ENCODE data around the gene KLHL35.
A peak's percentile ranks its signal among the peaks of the same experiment; 100 is the strongest.

The KLHL35 gene

DNA sequence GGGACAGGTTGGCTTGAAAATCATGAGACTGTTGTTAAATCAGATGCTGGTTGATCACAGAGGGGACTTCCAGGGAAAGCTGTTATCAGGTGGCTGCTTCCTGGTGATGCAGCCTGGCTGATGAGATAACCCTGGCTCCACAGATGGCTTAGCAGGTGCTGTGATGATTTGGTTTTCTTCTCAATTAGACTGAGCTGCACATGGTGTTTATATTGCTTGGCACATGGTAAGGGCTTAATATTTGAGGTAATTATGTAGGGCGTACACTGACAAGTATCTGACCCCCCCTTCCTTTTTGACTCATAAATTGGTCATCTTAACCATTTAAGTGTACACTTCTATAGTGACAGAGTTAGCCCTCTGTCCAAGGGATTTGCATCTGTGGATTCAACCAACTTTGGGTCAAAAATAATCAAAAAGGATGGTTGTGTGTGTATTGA, 26.6 kb downstream of the KLHL35 start:
- Histone ChIP-seq H3K9ac (ENCODE audit: low read depth in 1 of 2, low read length in 2 of 2) (no peak overlapping the region), H3K4me1 (ENCODE audit: control insufficient read depth in 1 of 2, insufficient read depth in 2 of 2, low read length in 2 of 2) (peaks cover 16 to 18% of the 10 kb centered on the region in 2 donors), H3K27ac (ENCODE audit: low read depth, low read length) (no peak overlapping the region), H3K27me3 (ENCODE audit: control insufficient read depth in 1 of 2, insufficient read depth in 2 of 2, low read length in 2 of 2) (no peaks in the 10 kb centered on the region), H3K4me3 (ENCODE audit: low read depth in 1 of 2, low read length in 2 of 2) (no peak overlapping the region), H3K36me3 (ENCODE audit: control insufficient read depth in 1 of 2, insufficient read depth in 2 of 2, low read length in 2 of 2) (peaks cover 51 to 60% of the 10 kb centered on the region in 2 donors), H3K9me3 (ENCODE audit: control insufficient read depth in 1 of 2, low read length in 2 of 2) (no peaks in the 10 kb centered on the region)

DNA sequence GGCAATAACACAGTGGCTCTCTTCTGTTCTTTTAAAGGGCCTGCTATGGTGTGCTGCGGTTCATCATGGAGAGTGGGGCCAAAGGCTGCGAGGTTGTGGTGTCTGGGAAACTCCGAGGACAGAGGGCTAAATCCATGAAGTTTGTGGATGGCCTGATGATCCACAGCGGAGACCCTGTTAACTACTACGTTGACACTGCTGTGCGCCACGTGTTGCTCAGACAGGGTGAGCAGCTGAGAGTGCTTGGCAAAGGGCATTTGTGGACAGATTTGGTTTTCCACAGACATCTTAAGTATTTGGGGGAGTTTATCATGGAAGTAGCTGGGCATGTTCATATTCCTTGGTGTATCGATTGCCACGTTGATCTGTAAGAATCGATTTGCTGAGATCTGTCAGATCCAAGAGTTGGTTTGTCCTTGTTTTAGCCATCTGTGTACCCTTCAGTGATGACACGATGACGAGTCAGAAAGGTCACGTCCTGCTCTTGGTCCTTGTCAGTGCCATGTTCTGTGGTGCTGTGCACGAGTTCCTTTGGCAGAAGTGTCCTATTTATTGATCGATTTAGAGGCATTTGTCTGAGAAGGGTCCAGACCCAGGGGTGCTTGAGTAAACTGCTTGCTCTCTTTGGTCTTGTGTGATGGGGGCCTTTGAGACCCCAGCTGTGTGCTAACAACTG, 28.9 kb downstream of the KLHL35 start:
- Histone ChIP-seq H3K27me3 (ENCODE audit: control insufficient read depth in 1 of 2, insufficient read depth in 2 of 2, low read length in 2 of 2) (no peaks in the 10 kb centered on the region), H3K4me1 (ENCODE audit: control insufficient read depth in 1 of 2, insufficient read depth in 2 of 2, low read length in 2 of 2) (peaks cover 22 to 24% of the 10 kb centered on the region in 2 donors), H3K4me3 (ENCODE audit: low read depth in 1 of 2, low read length in 2 of 2) (no peak overlapping the region), H3K9me3 (ENCODE audit: control insufficient read depth in 1 of 2, low read length in 2 of 2) (no peaks in the 10 kb centered on the region), H3K27ac (ENCODE audit: low read depth, low read length) (no peak overlapping the region), H3K36me3 (ENCODE audit: control insufficient read depth in 1 of 2, insufficient read depth in 2 of 2, low read length in 2 of 2) (peaks cover 51 to 63% of the 10 kb centered on the region in 2 donors), H3K9ac (ENCODE audit: low read depth in 1 of 2, low read length in 2 of 2) (no peak overlapping the region)

DNA sequence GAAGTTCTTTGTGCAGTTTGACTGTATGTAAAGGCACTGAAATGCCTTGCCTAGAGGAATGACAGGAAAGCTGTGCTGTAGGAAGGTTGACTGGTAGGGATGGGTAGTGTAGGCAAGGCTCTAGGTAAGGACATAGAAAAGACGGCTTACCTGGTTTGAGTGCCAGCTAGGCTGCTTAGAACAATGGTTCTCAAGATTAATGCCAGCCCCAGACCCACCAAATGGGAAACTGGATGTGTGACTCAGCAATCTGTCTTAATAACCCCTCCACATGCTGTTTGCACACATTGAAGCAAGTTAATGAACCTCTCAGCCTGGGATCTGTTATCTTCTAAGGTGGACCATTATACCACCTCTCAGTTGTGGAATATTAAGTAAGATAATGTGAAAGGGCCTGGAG, 30.0 kb downstream of the KLHL35 start:
- peak overlapping the region in 1 of 2 donors; percentile 30 for H3K4me3 ChIP-seq (ENCODE audit: low read depth in 1 of 2, low read length in 2 of 2)
- H3K9ac ChIP-seq (ENCODE audit: low read depth in 1 of 2, low read length in 2 of 2), result no peak overlapping the region
- H3K4me1 ChIP-seq (ENCODE audit: control insufficient read depth in 1 of 2, insufficient read depth in 2 of 2, low read length in 2 of 2), result peaks cover 22 to 24% of the 10 kb centered on the region in 2 donors
- no peaks in the 10 kb centered on the region for H3K9me3 ChIP-seq (ENCODE audit: control insufficient read depth in 1 of 2, low read length in 2 of 2)
- no peak overlapping the region for H3K27ac ChIP-seq (ENCODE audit: low read depth, low read length)
- no peaks in the 10 kb centered on the region for H3K27me3 ChIP-seq (ENCODE audit: control insufficient read depth in 1 of 2, insufficient read depth in 2 of 2, low read length in 2 of 2)
- peaks cover 51 to 59% of the 10 kb centered on the region in 2 donors for H3K36me3 ChIP-seq (ENCODE audit: control insufficient read depth in 1 of 2, insufficient read depth in 2 of 2, low read length in 2 of 2)

DNA sequence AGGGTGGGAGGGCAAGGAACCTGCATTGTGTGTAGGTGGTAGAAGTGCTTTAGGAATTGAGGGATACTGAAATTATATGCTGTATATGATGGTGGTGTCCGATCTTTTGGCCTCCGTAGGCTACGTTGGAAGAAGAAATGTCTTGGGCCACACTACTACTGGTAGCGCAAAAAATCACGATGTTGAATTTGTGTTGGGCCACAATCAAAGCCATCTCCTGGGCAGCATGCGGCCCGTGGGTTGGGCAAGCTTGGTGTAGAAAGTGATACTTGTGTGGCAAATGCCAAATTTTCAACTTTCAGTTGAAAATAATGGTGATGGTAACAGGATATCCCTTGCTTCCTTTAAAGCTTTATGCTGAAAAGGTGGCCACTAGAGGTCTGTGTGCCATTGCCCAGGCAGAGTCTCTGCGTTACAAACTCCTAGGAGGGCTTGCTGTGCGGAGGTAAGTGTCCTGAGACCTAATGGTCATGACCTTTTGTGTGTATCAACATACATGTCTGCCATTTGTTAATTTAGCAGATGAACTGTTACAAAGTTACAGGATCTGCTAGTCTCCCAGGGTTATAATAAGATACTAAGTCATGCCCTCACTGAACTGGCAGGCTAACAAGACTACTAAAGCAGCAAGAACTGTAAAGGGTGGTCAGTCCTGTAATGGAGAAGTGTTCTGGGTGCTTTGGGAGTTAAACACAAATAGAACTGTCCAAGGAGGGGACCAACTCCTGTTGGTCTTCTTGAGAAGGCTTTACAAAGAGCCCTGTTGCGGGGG, 30.8 kb downstream of the KLHL35 start:
- Histone ChIP-seq H3K9ac (ENCODE audit: low read depth in 1 of 2, low read length in 2 of 2) (peak overlapping the region in 1 of 2 donors; percentile 35), H3K27me3 (ENCODE audit: control insufficient read depth in 1 of 2, insufficient read depth in 2 of 2, low read length in 2 of 2) (no peaks in the 10 kb centered on the region), H3K4me1 (ENCODE audit: control insufficient read depth in 1 of 2, insufficient read depth in 2 of 2, low read length in 2 of 2) (peaks cover 22 to 24% of the 10 kb centered on the region in 2 donors), H3K27ac (ENCODE audit: low read depth, low read length) (no peak overlapping the region), H3K4me3 (ENCODE audit: low read depth in 1 of 2, low read length in 2 of 2) (peak overlapping the region in 1 of 2 donors; percentile 88), H3K36me3 (ENCODE audit: control insufficient read depth in 1 of 2, insufficient read depth in 2 of 2, low read length in 2 of 2) (peaks cover 51 to 59% of the 10 kb centered on the region in 2 donors), H3K9me3 (ENCODE audit: control insufficient read depth in 1 of 2, low read length in 2 of 2) (no peaks in the 10 kb centered on the region)

DNA sequence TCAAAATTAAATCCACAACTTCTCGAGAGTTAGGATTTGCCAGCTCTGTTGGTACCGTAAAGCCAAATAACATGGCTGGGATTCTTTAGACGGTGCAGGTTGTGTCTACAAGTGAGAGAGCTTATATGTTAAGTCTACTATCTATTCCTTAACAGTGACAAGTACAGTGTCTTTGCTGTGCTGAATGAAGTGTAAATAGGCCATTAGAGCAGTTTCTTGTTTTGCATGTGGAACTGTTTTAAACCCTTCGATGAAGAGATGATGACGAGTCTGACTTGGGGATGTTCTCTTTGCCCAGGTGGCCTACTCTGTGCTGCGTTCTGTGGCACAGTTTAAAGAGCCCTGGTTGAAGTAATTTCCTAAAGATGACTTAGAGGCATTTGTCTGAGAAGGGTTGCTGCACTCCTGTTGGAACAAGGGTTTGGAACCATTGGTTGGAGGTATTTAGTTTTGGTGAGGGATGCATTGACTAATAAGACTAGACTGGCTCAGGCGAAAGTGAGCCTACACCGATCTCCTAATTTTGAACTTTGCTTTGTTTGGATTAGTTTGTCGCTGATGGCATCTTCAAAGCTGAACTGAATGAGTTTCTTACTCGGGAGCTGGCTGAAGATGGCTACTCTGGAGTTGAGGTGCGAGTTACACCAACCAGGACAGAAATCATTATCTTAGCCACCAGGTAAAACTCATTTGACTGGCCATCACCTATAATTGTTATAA, 32.7 kb downstream of the KLHL35 start:
- Histone ChIP-seq H3K9ac (ENCODE audit: low read depth in 1 of 2, low read length in 2 of 2) (peak overlapping the region; percentile 92 to 100), H3K27ac (ENCODE audit: low read depth, low read length) (peak overlapping the region; percentile 87), H3K4me1 (ENCODE audit: control insufficient read depth in 1 of 2, insufficient read depth in 2 of 2, low read length in 2 of 2) (peaks cover 22 to 24% of the 10 kb centered on the region in 2 donors)

DNA sequence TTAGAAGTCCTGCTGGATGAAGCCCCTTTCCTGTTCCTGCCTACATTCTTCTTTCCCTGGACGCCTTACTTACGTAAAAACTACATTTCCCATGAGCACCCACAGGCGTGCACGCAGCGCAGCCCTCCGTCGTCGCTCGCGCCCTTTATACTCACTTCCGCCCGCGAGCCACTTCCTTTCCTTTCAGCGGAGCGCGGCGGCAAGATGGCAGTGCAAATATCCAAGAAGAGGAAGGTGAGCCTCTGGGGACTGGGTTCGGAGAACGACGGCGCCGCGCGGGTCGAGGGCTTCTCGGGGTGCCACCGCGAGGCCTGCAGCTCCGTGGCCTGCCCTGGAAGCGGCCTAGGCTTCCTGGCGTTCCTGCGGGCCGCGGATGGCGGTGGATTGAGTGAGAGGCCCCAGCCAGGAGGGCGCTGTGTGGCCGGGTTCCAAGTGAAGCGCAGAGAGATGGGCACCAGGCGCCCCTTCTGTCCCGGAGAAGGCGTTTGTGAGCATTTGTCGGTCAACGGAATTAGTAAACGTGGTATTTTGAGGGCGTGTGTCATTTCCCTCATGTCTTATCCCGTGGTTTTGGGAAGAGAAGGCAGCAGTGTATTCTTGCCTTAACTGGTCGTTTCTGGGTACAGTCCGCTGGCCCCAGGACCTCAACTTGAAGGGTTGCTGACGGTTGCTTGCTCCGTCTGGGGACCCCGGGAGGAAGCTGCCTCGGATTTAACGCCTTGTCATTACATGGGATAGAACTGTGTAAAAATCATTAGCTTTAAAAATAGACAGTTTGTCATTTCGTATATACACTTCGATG, 33.5 kb downstream of the KLHL35 start, which contains the start of gene RPS3:
TSS of gene RPS3 (plus strand) at position 175 of the 802 bp plus-strand sequence. CDS start at position 205, 30 bp downstream.
- no peaks in the 10 kb centered on the region for H3K9me3 ChIP-seq (ENCODE audit: control insufficient read depth in 1 of 2, low read length in 2 of 2)
- peak within 1 kb of the TSS; percentile 87 for H3K27ac ChIP-seq (ENCODE audit: low read depth, low read length)
- H3K9ac ChIP-seq (ENCODE audit: low read depth in 1 of 2, low read length in 2 of 2), result peak within 1 kb of the TSS; percentile 92 to 100
- no peaks in the 10 kb centered on the region for H3K27me3 ChIP-seq (ENCODE audit: control insufficient read depth in 1 of 2, insufficient read depth in 2 of 2, low read length in 2 of 2)
- H3K4me3 ChIP-seq (ENCODE audit: low read depth in 1 of 2, low read length in 2 of 2), result peak within 1 kb of the TSS; percentile 88 to 100
- H3K4me1 ChIP-seq (ENCODE audit: control insufficient read depth in 1 of 2, insufficient read depth in 2 of 2, low read length in 2 of 2), result peaks cover 22 to 24% of the 10 kb centered on the region in 2 donors
- peaks cover 30 to 34% of the 10 kb centered on the region in 2 donors for H3K36me3 ChIP-seq (ENCODE audit: control insufficient read depth in 1 of 2, insufficient read depth in 2 of 2, low read length in 2 of 2)

More for the DNA sequence above, 32.7 kb downstream of the KLHL35 start:
- Histone ChIP-seq H3K9me3 (ENCODE audit: control insufficient read depth in 1 of 2, low read length in 2 of 2) (no peaks in the 10 kb centered on the region), H3K27me3 (ENCODE audit: control insufficient read depth in 1 of 2, insufficient read depth in 2 of 2, low read length in 2 of 2) (no peaks in the 10 kb centered on the region), H3K36me3 (ENCODE audit: control insufficient read depth in 1 of 2, insufficient read depth in 2 of 2, low read length in 2 of 2) (peaks cover 37 to 42% of the 10 kb centered on the region in 2 donors), H3K4me3 (ENCODE audit: low read depth in 1 of 2, low read length in 2 of 2) (peak overlapping the region; percentile 88 to 100)

DNA sequence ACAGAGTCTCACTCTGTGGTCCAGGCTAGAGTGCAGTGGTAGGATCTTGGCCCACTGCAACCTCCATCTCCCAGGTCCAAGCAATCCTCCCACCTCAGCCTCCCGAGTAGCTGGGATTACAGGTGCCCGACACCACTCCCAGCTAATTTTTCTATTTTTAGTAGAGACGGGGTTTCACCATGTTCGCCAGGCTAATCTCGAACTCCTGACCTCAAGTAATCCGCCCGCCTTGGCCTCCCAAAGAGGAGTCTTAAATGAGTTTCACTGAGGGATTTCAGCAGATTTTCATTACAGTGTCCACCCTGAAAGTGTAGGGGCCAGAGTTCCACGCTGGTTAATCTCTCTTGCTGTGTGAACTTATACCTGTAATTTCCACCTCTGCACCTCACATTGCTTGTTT, 34.1 kb downstream of the KLHL35 start:
- Histone ChIP-seq H3K4me1 (ENCODE audit: control insufficient read depth in 1 of 2, insufficient read depth in 2 of 2, low read length in 2 of 2) (peaks cover 22 to 24% of the 10 kb centered on the region in 2 donors), H3K27me3 (ENCODE audit: control insufficient read depth in 1 of 2, insufficient read depth in 2 of 2, low read length in 2 of 2) (no peaks in the 10 kb centered on the region), H3K4me3 (ENCODE audit: low read depth in 1 of 2, low read length in 2 of 2) (no peak overlapping the region), H3K36me3 (ENCODE audit: control insufficient read depth in 1 of 2, insufficient read depth in 2 of 2, low read length in 2 of 2) (peaks cover 24 to 28% of the 10 kb centered on the region in 2 donors), H3K9ac (ENCODE audit: low read depth in 1 of 2, low read length in 2 of 2) (no peak overlapping the region), H3K27ac (ENCODE audit: low read depth, low read length) (no peak overlapping the region), H3K9me3 (ENCODE audit: control insufficient read depth in 1 of 2, low read length in 2 of 2) (no peaks in the 10 kb centered on the region)

DNA sequence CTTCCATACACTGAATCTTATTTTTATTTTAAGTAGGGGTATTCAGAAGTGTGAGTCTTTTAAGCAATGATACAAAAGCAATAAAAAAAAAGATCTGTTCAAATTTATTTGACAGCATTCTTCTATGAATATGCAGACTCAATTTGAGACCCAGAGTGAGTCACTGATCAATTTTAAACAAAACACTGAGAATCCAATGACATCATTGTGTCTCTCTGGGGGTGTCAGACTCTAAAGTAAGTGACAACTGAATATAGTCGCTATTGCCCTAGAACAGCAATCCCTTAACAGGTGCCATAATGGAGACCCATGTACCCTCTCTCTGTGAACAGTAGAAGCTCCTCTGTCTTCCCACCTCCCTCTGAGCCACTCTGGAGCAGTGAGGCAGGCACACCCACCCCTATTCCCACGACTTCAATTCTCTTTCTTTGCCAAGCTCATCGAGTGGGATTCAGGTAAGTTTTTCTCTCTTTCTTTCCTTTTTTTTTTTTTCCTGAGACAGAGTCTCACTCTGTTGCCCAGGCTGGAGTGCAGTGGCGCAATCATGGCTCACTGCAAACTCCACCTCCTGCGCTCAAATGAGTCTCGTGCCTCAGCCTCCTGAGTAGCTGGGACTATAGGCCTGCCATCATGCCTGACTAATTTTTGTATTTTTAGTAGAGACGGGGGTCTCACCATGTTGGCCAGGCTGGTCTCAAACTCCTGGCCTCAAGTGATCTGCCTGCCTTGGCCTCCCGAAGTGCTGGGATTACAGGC, 38.7 kb downstream of the KLHL35 start:
- Histone ChIP-seq H3K4me1 (ENCODE audit: control insufficient read depth in 1 of 2, insufficient read depth in 2 of 2, low read length in 2 of 2) (no peaks in the 10 kb centered on the region), H3K4me3 (ENCODE audit: low read depth in 1 of 2, low read length in 2 of 2) (no peak overlapping the region), H3K27me3 (ENCODE audit: control insufficient read depth in 1 of 2, insufficient read depth in 2 of 2, low read length in 2 of 2) (no peaks in the 10 kb centered on the region), H3K36me3 (ENCODE audit: control insufficient read depth in 1 of 2, insufficient read depth in 2 of 2, low read length in 2 of 2) (no peaks in the 10 kb centered on the region), H3K27ac (ENCODE audit: low read depth, low read length) (no peak overlapping the region), H3K9me3 (ENCODE audit: control insufficient read depth in 1 of 2, low read length in 2 of 2) (no peaks in the 10 kb centered on the region), H3K9ac (ENCODE audit: low read depth in 1 of 2, low read length in 2 of 2) (no peak overlapping the region)

DNA sequence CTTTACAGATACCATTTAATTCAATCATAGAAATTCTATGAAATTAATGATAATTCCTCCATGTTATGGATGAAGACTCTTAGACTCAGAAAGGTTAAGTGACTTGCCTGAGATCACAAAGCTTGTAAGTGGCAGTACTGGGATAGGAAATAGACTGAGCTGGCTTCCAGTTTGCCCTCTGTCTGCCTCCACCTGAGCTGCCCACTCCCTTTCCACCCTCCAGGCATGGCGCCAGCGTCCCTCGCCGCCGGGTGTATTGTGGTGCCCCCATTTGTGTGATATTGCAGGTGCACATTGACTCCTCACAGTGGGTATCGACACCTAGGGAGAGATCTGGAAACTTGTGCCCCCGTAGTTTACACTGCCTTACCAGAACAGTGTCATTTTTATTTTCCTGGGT, 43.1 kb downstream of the KLHL35 start:
- Histone ChIP-seq H3K36me3 (ENCODE audit: control insufficient read depth in 1 of 2, insufficient read depth in 2 of 2, low read length in 2 of 2) (no peaks in the 10 kb centered on the region), H3K4me1 (ENCODE audit: control insufficient read depth in 1 of 2, insufficient read depth in 2 of 2, low read length in 2 of 2) (peaks cover 12 to 19% of the 10 kb centered on the region in 2 donors), H3K27me3 (ENCODE audit: control insufficient read depth in 1 of 2, insufficient read depth in 2 of 2, low read length in 2 of 2) (no peaks in the 10 kb centered on the region), H3K27ac (ENCODE audit: low read depth, low read length) (no peak overlapping the region), H3K9me3 (ENCODE audit: control insufficient read depth in 1 of 2, low read length in 2 of 2) (no peaks in the 10 kb centered on the region), H3K4me3 (ENCODE audit: low read depth in 1 of 2, low read length in 2 of 2) (no peak overlapping the region), H3K9ac (ENCODE audit: low read depth in 1 of 2, low read length in 2 of 2) (no peak overlapping the region)

Measured in duodenal mucosa (tissue), 2 donors.